Stimulated activated effector memory CD8-positive, alpha-beta T cell treated with anti-CD3 and anti-CD28 coated beads, Interleukin-12 subunit alpha, Interleukin-12 subunit beta, amount 100 ng/mL, for 72 hours (primary cell): ENCODE results near the gene SVBP.
"Not testable (repeated sequence)": the region's sequence is repeated elsewhere in the genome, so short reads cannot be mapped to it uniquely, and the experiment has no call there.

Source experiments
- ATAC-seq: fragments of 150-1000 bp; cut with Tn5 transposase; 2 replicates; pipeline ENCODE4 v1.10.0; 2021
- DNase-seq, 2 donors: peaks; one replicate each; pipeline ENCODE4 v3.0.0; 2021 to 2022; ENCODE audit warnings: low spot score in 2 of 2
- H3K27ac Mint-ChIP-seq: one replicate; pipeline ENCODE4 v1.8.0; 2022; ENCODE audit warnings: mild to moderate bottlenecking, mixed read lengths
- H3K36me3 Mint-ChIP-seq: one replicate; pipeline ENCODE4 v1.8.0; 2022; ENCODE audit warnings: mild to moderate bottlenecking, mixed read lengths
- H3K4me1 Mint-ChIP-seq: one replicate; pipeline ENCODE4 v1.8.0; 2022; ENCODE audit warnings: mixed read lengths
- H3K4me3 Mint-ChIP-seq: one replicate; pipeline ENCODE4 v1.8.0; 2022; ENCODE audit warnings: mild to moderate bottlenecking, mixed read lengths
- H3K9me3 Mint-ChIP-seq: one replicate; pipeline ENCODE4 v1.8.0; 2022; ENCODE audit warnings: mixed read lengths

Gene SVBP, protein sequence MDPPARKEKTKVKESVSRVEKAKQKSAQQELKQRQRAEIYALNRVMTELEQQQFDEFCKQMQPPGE

DNA sequence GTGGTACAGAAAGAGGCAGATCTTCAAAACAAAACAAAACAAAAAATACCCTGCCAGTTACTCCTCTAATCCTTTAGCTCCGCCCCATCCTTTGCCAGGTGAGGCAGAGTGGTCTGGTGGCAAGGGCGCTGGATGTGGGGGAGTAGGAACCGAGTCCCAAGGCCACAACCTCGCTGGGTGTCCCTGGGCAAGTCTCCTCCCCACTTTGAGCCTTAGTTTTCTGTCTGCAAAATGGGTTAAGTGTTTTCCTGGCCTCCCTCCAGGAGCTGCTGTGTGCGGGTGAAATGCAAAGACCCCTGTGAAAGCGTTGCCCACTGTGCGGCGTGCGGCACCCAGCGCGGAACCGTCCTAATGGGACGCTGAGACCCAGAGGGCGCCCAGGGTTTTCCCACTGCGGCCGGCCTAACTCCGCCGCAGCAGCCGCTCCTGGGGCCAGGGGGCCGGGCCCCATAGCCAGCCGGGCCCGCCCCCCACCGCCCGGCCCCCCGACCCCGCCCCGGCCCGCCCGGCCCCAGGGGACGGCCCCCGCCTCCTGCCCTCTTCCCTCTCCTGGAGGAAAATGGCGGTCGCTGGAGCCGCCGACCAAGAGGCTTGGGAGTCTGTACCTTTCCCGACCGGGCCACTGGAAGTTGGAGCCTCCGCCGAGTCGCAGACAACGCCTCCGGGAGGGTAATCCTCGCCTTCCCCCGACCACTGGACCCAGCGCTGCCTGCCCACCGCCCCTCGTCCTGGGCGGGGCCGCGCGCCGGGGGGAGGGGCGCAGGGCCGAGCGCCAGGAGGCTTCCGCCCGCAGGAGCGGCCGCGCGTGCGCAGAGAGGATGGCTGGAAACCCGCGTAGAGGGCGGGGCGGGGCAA is at the start of gene SVBP, which contains the start of gene ERMAP:
Gene SVBP, minus strand, starts transcription at position 813 of the 855 bp plus-strand sequence. CDS start 853 bp downstream, outside the sequence.
Gene ERMAP, plus strand, starts transcription at position 538 of the 855 bp plus-strand sequence. CDS start 13,327 bp downstream, outside the sequence.
- peak; percentile 93 for ATAC-seq
- Mint-ChIP-seq H3K36me3 (no peaks in the 10 kb centered on the region), H3K4me1 (peaks cover 25% of the 10 kb centered on the region), H3K27ac (peak within 1 kb of the TSS; percentile 89), H3K4me3 (peak within 1 kb of the TSS; percentile 78), H3K9me3 (no peaks in the 10 kb centered on the region)
- DNase-seq: peak; percentile 97

DNA sequence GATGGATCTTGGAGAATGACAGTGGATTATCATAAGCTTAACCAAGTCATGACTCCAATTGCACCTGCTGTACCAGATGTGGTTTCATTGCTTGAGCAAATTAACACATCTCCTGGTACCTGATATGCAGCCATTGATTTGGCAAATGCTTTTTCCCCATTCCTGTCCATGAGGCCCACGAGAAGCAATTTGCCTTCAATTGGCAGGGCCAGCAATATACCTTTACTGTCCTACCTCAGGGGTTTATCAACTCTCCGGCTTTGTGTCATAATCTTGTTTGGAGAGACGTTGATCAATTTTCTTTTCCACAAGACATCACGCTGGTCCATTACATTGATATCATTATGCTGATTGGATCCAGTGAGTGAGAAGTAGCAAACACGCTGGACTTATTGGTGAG is 49.4 kb upstream of the SVBP start:
- H3K4me1 Mint-ChIP-seq: no peaks in the 10 kb centered on the region
- no peaks in the 10 kb centered on the region for H3K36me3 Mint-ChIP-seq
- ATAC-seq (no peak), DNase-seq (no peak)
- H3K27ac Mint-ChIP-seq: no peak overlapping the region
- H3K4me3 Mint-ChIP-seq: no peak overlapping the region
- no peaks in the 10 kb centered on the region for H3K9me3 Mint-ChIP-seq

DNA sequence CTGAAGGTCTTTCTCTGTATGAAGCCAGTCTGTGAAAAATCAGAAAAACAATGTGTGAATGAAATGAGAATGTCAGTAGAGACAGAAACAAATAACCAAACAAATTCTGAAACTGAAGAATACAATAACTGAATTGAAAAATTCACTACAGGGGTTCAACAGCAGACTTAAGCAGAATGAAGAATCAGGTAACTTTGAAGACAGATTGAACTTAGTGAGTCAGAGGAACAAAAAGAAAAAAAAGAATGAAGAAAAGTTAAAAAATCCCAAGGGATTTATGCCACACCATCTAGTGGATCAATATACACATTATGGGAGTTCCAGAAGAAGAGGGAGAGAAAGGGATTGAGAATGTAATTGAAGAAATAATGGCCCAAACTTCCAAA is 43.8 kb upstream of the SVBP start:
- H3K9me3 Mint-ChIP-seq: peaks cover 9% of the 10 kb centered on the region
- no peaks in the 10 kb centered on the region for H3K4me1 Mint-ChIP-seq
- H3K36me3 Mint-ChIP-seq: no peaks in the 10 kb centered on the region
- H3K4me3 Mint-ChIP-seq: no peak overlapping the region
- DNase-seq (no peak), ATAC-seq (no peak)
- no peak overlapping the region for H3K27ac Mint-ChIP-seq

DNA sequence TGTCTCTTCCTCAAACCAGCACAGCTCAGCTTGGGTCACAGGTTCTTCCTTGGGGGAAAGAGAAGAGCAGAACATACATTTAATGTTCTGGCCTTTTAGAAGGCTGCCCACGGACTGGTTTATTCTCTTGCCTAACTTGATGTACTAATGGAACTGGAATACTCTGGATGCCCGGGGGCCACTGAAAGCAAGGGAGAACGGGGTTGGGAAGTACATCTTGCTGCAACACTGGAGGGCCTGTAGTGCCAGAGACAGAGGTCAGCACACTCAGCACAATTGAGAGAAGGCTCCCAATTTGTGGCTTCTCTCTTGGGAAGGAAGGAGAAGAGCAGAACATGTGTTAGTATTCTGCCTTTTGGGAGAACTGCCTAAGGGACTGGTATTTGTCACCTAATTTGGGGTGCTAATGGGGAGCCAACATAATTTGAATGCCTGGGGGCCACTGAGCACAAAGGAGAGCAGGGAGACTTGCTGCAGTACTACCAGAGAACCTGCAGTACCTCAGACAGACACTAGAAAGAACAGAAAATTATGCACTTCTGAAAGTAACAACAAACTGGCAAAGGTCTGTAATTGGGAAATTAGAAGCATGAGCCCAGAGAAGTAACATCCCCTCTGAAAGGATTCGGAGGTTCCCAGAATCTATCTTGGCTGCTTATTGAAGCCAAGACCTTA is 43.3 kb upstream of the SVBP start:
- DNase-seq (no peak), ATAC-seq (no peak)
- peaks cover 9% of the 10 kb centered on the region for H3K9me3 Mint-ChIP-seq
- H3K4me3 Mint-ChIP-seq: no peak overlapping the region
- H3K36me3 Mint-ChIP-seq: no peaks in the 10 kb centered on the region
- no peak overlapping the region for H3K27ac Mint-ChIP-seq
- no peaks in the 10 kb centered on the region for H3K4me1 Mint-ChIP-seq

DNA sequence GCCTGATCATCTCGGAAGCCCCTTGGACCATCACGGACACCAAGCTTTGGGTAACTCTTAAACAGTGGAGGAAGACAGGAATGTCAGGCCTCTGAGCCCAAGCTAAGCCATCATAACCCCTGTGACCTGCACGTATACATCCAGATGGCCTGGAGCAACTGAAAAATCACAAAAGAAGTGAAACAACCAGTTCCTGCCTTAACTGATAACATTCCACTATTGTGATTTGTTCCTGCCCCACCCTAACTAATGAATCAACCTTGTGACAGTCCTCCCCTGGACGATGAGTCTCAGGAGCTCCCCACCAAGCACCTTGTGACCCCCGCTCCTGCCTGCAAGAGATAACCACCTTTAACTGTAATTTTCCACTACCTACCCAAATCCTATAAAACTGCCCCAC is 42.2 kb upstream of the SVBP start:
- not testable (repeated sequence) for ATAC-seq, H3K4me3 Mint-ChIP-seq, H3K27ac Mint-ChIP-seq, H3K9me3 Mint-ChIP-seq, H3K36me3 Mint-ChIP-seq, H3K4me1 Mint-ChIP-seq, DNase-seq

DNA sequence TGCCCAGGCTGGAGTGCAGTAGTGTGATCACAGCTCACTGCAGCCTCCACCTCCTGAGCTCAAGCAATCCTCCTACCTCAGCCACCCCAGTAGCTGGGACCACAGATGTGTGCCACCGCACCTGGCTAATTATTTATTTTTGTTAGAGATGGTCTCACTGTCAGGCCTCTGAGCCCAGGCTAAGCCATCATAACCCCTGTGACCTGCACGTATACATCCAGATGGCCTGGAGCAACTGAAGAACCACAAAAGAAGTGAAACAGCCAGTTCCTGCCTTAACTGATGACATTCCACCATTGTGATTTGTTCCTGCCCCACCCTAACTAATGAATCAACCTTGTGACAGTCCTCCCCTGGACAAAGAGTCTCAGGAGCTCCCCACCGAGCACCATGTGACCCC is 39.4 kb upstream of the SVBP start:
- DNase-seq, ATAC-seq, H3K4me3 Mint-ChIP-seq, H3K4me1 Mint-ChIP-seq, H3K9me3 Mint-ChIP-seq, H3K27ac Mint-ChIP-seq, H3K36me3 Mint-ChIP-seq: not testable (repeated sequence)

DNA sequence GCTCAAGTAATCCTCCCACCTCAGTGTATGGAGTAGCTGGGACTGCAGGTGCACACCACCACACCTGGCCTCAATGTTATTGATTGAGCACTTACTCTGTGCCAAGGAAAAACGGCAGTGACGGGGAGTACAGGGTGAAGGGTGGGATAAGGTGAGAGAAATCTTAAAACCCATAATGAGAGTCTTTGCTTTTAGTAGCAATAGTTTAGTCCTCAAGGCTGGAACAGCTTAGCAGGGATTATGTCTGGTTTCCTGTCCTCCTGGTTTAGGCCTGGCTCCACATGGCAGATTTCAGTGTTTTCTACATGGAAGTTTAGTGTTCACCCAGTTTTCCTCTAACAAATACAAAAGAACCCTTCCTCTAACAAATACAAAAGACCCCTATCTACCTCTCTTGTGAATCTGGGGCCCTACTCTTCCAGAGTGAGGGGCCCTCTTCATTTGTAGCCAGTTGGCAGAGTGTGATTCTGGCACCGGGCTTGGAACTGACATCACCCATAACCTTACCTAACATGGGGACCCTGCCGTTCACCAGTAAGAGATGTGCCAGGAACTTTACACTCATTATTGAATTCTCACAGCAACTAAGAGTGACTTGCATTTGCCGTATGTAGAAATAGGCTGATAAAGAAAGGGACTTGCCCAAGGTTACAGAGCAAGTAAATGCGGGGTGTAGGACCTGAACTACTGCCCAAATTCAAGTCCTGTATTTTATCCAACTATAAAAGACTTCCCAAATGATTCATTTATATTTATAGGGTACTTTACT is 36.1 kb upstream of the SVBP start:
- Mint-ChIP-seq H3K9me3 (no peaks in the 10 kb centered on the region), H3K4me1 (peaks cover 13% of the 10 kb centered on the region), H3K27ac (peak overlapping the region; percentile 13), H3K4me3 (no peak overlapping the region), H3K36me3 (peaks cover 20% of the 10 kb centered on the region)
- no peak for DNase-seq
- ATAC-seq: no peak

DNA sequence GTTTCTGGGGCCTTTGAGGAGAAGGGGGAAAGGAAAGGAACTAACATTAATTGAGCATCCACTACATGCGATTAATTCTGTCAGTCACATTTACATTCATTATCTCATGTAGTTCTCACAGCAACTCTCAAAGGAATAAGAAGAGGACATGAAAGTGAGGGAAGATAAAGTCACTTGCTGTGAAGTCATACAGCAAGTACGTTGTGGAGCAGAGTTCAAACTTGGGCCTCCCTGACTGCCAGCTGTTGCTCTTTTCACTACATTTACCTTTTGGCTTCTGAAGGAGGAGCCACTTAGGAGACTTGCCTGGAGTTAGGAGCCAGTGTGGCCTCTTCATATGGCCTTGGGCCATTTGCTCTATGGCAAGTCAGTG is 35.4 kb upstream of the SVBP start:
- H3K27ac Mint-ChIP-seq: no peak overlapping the region
- H3K4me3 Mint-ChIP-seq: no peak overlapping the region
- no peak for DNase-seq
- H3K9me3 Mint-ChIP-seq: no peaks in the 10 kb centered on the region
- H3K36me3 Mint-ChIP-seq: peaks cover 20% of the 10 kb centered on the region
- H3K4me1 Mint-ChIP-seq: peaks cover 20% of the 10 kb centered on the region
- no peak for ATAC-seq

DNA sequence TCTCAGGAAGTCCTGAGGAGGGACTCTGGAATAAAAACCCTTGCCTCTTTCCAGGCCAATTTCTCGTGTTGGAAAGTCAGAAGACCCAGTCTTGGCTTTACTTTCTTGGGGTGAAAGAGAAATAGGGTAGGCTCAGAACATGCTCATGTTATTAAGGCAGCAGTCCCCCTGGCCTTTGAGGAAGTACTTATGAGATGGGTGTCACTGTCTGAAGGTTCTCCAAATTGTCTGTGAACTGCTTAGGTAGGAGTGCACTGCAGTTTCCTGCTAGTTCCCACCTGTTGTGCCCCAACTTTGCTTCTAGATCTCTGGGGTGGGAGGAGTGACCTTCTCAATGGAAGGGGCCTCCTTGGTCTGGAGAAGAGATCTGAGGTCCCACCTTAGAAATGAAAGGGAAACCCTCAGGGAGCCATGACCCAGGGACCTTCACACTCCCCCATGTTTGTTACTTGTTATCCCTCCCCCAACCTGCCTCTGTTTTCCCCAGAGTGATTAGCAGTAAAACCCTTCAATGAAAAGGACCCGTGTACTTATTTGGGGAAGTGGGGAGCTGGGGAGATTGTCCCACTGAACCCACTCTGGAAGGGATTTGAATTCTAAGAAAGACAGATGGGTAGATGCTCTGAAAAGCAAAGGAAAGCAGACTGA is 34.9 kb upstream of the SVBP start:
- Mint-ChIP-seq H3K36me3 (peaks cover 22% of the 10 kb centered on the region), H3K4me1 (peaks cover 25% of the 10 kb centered on the region), H3K9me3 (no peaks in the 10 kb centered on the region), H3K27ac (no peak overlapping the region), H3K4me3 (no peak overlapping the region)
- DNase-seq: peak in 1 of 2 donors; percentile 39
- ATAC-seq: no peak

DNA sequence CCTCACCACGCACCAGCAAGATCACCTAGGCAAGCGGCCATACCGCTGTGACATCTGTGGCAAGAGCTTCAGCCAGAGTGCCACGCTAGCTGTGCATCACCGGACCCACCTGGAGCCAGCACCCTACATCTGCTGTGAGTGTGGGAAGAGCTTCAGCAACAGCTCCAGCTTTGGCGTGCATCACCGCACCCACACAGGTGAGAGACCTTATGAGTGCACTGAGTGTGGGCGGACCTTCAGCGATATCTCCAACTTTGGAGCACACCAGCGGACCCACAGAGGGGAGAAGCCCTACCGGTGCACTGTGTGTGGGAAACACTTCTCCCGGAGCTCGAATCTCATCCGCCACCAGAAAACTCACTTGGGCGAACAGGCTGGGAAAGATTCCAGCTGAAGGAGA is 34.2 kb upstream of the SVBP start:
- DNase-seq: no peak
- Mint-ChIP-seq H3K27ac (no peak overlapping the region), H3K4me3 (no peak overlapping the region), H3K9me3 (no peaks in the 10 kb centered on the region), H3K36me3 (peaks cover 26% of the 10 kb centered on the region), H3K4me1 (peaks cover 29% of the 10 kb centered on the region)
- ATAC-seq: no peak

DNA sequence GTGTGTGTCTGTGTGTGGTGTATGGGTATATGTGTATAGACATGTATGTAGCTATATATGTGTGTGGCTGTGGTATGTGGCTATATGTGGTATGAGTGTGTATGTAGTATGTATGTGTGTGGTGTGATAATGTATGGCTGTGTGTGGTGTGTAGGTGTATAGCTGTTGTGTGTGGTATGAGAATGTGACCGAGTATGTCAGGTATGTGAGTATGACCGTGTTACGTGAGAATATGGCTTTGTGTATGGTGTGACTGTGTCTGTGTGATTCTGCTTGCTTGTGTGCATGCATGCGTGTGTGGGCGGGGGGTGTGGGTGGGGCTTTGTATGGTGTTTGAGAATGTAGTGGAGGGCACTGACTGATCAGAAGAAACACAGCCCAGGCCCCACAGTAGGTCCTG is 32.7 kb upstream of the SVBP start:
- Mint-ChIP-seq H3K36me3 (peaks cover 26% of the 10 kb centered on the region), H3K4me3 (no peak overlapping the region), H3K27ac (no peak overlapping the region), H3K9me3 (no peaks in the 10 kb centered on the region), H3K4me1 (peaks cover 29% of the 10 kb centered on the region)
- ATAC-seq: no peak
- DNase-seq: no peak

DNA sequence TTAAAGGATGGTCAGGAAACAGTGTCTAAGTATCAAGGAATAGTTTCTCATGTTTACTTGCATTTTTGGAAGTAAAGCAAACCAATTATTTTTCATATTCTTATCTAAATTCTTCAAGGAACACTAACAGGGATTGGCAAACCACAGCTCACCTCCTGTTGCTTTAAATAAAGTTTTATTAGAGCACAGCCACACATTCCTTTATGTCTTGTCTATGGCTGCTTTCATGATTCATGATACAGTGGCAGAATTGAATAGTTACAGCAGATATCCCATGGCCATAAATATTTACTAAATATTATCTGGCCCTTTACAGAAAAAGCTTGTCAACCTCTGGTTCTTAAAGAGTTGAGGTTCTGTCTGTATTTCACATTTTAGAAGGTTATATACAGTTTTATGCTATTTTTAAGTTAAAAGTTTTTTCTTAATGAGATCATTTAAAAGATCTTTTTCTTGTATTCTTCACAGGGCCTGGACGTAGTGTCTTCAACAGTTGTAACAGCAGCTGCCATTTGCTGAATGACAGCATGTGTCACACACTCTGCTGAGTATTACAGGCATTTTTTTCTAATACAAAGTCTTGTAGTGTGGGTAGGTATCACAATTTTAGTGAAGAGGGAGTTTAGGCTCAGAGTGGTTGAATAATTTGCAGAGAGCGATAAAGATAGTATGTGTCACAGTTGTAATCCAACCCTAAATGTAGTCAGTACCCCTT is 31.8 kb upstream of the SVBP start:
- peak overlapping the region; percentile 82 for H3K27ac Mint-ChIP-seq
- H3K4me3 Mint-ChIP-seq: peak overlapping the region; percentile 88
- ATAC-seq (no peak), DNase-seq (no peak)
- H3K9me3 Mint-ChIP-seq: no peaks in the 10 kb centered on the region
- peaks cover 29% of the 10 kb centered on the region for H3K4me1 Mint-ChIP-seq
- H3K36me3 Mint-ChIP-seq: peaks cover 26% of the 10 kb centered on the region

DNA sequence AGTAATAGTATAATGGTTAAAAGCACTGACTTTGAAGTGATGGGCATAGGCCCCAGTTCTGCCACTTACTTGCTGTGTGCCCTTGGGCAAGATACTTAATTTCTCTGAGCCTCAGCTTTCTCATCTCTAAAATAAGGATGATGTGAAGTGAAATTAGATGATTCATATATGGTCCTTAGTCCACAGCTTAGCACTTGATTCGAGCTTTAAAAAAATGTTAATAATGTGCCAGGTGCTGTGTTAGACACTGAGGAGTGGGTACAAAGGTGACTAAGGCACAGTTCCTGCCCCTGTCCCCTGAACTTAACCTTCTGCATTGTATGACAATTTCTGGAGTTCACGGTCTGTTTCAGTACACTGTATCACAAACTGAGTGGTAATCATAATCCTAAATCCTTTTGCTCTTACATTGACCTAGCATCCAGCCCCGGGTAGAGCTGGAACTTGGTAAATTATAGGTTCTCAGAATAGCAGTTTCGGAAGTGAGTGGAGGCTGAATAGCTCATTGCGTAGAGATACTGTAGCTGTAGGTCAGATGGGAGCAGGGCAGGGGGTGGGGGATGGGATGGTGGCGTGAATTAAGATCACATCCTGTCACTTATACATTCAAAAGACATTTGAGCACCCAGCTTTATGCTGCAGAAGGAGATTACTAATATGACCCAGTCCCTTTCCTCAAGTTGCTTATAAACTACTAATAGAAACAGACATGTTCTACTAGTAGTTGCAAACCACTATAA is 30.7 kb upstream of the SVBP start:
- DNase-seq (peak in 1 of 2 donors; percentile 66), ATAC-seq (peak; percentile 67)
- peaks cover 26% of the 10 kb centered on the region for H3K36me3 Mint-ChIP-seq
- H3K4me3 Mint-ChIP-seq: peak overlapping the region; percentile 88
- peaks cover 29% of the 10 kb centered on the region for H3K4me1 Mint-ChIP-seq
- H3K9me3 Mint-ChIP-seq: no peaks in the 10 kb centered on the region
- peak overlapping the region; percentile 82 for H3K27ac Mint-ChIP-seq

DNA sequence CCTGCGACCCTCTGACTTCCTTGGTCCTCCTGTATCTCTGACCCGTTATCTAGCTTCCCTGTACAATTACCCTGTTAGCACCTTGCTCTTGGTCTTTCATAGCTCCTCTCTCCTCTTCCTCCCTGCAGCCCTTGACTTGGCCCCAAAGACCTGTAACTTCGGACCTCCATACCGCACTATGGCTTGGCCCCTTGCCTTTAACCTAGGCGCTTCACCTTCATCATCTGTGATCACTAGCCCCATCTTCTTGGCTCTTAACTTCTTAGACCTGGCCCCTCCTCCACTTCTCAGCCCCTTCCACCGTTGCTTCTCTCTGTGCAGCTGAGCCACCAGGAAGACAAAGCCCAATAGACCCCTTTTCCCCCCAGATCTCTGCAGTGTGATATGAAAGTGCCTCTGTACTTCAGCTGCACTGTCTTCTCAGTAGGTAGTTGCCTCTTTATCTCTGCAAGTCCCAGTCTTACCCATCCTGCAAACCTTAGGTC is 30.0 kb upstream of the SVBP start:
- DNase-seq (peak in 1 of 2 donors; percentile 62), ATAC-seq (no peak)
- peaks cover 26% of the 10 kb centered on the region for H3K36me3 Mint-ChIP-seq
- H3K4me3 Mint-ChIP-seq: peak overlapping the region; percentile 88
- no peaks in the 10 kb centered on the region for H3K9me3 Mint-ChIP-seq
- peaks cover 29% of the 10 kb centered on the region for H3K4me1 Mint-ChIP-seq
- H3K27ac Mint-ChIP-seq: peak overlapping the region; percentile 82
